Gastroesophageal sphincter (tissue), 3 donors: Measurements from ENCODE around the gene NUP133.
"Not testable (repeated sequence)": the region's sequence is repeated elsewhere in the genome, so short reads cannot be mapped to it uniquely, and the experiment has no call there.

ENCODE experiments used
- CTCF ChIP-seq, 4 experiments: fragments of 200-600 bp in 2 of 4; fragments of 450-650 bp in 2 of 4; sonication (generic) in 1 of 4; IDR thresholded peaks; one replicate each; pipeline ENCODE4 v1.5.1; 2017 to 2019; ENCODE audit warnings: antibody characterized with exemption in 4 of 4, mild to moderate bottlenecking in 2 of 4, moderate library complexity in 2 of 4
- EP300 ChIP-seq: sonication (generic); formaldehyde crosslinking; IDR thresholded peaks from one replicate; pipeline ENCODE4 v1.6.1; 2017; ENCODE audit warnings: antibody characterized with exemption, mild to moderate bottlenecking
- POLR2A ChIP-seq, 2 donors: fragments of 450-650 bp; IDR thresholded peaks; one replicate each; pipeline ENCODE4 v1.6.1; 2017; ENCODE audit warnings: antibody characterized with exemption in 2 of 2, mild to moderate bottlenecking in 2 of 2, moderate library complexity in 1 of 2
- POLR2AphosphoS5 ChIP-seq: sonication (generic); formaldehyde crosslinking; IDR thresholded peaks from one replicate; pipeline ENCODE4 v1.6.1; 2017; ENCODE audit warnings: antibody characterized with exemption

- not testable (repeated sequence) for TF ChIP-seq POLR2A (IDR thresholded peaks at IDR 0.05); CTCF (IDR thresholded peaks at IDR 0.05); POLR2AphosphoS5; EP300
Measured at GRCh38 chr1:229412810-229413209, 95.3 kb downstream of the NUP133 start.
